ENCODE data around the gene OIP5.

GRCh38 chr15:41323611-41324010 is 8.8 kb downstream of the OIP5 start:
- TF ChIP-seq, protein P1, sequence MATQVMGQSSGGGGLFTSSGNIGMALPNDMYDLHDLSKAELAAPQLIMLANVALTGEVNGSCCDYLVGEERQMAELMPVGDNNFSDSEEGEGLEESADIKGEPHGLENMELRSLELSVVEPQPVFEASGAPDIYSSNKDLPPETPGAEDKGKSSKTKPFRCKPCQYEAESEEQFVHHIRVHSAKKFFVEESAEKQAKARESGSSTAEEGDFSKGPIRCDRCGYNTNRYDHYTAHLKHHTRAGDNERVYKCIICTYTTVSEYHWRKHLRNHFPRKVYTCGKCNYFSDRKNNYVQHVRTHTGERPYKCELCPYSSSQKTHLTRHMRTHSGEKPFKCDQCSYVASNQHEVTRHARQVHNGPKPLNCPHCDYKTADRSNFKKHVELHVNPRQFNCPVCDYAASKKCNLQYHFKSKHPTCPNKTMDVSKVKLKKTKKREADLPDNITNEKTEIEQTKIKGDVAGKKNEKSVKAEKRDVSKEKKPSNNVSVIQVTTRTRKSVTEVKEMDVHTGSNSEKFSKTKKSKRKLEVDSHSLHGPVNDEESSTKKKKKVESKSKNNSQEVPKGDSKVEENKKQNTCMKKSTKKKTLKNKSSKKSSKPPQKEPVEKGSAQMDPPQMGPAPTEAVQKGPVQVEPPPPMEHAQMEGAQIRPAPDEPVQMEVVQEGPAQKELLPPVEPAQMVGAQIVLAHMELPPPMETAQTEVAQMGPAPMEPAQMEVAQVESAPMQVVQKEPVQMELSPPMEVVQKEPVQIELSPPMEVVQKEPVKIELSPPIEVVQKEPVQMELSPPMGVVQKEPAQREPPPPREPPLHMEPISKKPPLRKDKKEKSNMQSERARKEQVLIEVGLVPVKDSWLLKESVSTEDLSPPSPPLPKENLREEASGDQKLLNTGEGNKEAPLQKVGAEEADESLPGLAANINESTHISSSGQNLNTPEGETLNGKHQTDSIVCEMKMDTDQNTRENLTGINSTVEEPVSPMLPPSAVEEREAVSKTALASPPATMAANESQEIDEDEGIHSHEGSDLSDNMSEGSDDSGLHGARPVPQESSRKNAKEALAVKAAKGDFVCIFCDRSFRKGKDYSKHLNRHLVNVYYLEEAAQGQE (IDR thresholded peaks at IDR 0.05; ENCODE audit: insufficient read depth in 1 of 2, low read depth in 2 of 2, low read length in 2 of 2): no peak
- TF ChIP-seq TAF1 (IDR thresholded peaks at IDR 0.05; ENCODE audit: borderline replicate concordance, insufficient read depth, low read length): no peak
- no peak for TF ChIP-seq POLR2AphosphoS5 (IDR thresholded peaks at IDR 0.05; ENCODE audit: low read depth, low read length)
- TF ChIP-seq SIN3A (IDR thresholded peaks at IDR 0.05; ENCODE audit: borderline replicate concordance, insufficient read depth, low read length): no peak
- no peak for TF ChIP-seq FOXP2 (optimal IDR thresholded peaks at IDR 0.05; ENCODE audit: borderline replicate concordance, extremely low read depth, extremely low read length, insufficient read depth)
